T-helper 2 cell treated with Interferon-gamma antibody and Interleukin-4, amounts not matched to agents 100 ng/mL and 5 ng/mL, for 36 hours (primary cell): Measurements from ENCODE around the gene LAMA4. TPM values are rescaled to one million over a fixed set of nuclear protein-coding genes. Genes with fewer than 3 reads are reported as not detected.

ENCODE experiments used
- intact Hi-C: fragments of 100-400 bp; cut with micrococcal nuclease; formaldehyde crosslinking; loops from one replicate; pipeline ENCODE4 v1.15.1; 2023
- total RNA-seq: library from RNA; stranded (reverse); gene quantifications from 2 replicates; pipeline ENCODE4 v1.2.3, GENCODE V29; 2022

The LAMA4 gene
- total RNA-seq, 1 donor from 2014 or later = not detected

GRCh38 chr6:112155886-112156285 is 98.5 kb downstream of the LAMA4 start:
- intact Hi-C loops = no loop called here

GRCh38 chr6:112154711-112155110 is 99.7 kb downstream of the LAMA4 start:
- intact Hi-C loops = no loop called here

GRCh38 chr6:112153926-112154607 is 100.3 kb downstream of the LAMA4 start:
- intact Hi-C loops = no loop called here

- intact Hi-C loops = no loop called here
These were observed 104.0 kb downstream of the LAMA4 start for GRCh38 chr6:112150363-112150762.

- intact Hi-C loops = no loop called here
These were observed 104.6 kb downstream of the LAMA4 start for GRCh38 chr6:112149719-112150263.

- intact Hi-C loops = no loop called here
These were observed 105.1 kb downstream of the LAMA4 start for GRCh38 chr6:112149236-112149635.

GRCh38 chr6:112148103-112148502 is 106.3 kb downstream of the LAMA4 start:
- intact Hi-C loops = no loop called here

GRCh38 chr6:112145080-112145573 is 109.2 kb downstream of the LAMA4 start:
- intact Hi-C loops = no loop called here

GRCh38 chr6:112144145-112144926 is 110.0 kb downstream of the LAMA4 start:
- intact Hi-C loops = no loop called here

GRCh38 chr6:112141707-112142106 is 112.7 kb downstream of the LAMA4 start:
- intact Hi-C loops = no loop called here

GRCh38 chr6:112139052-112139451 is 115.3 kb downstream of the LAMA4 start:
- intact Hi-C loops = no loop called here

GRCh38 chr6:112130878-112131277 is 123.5 kb downstream of the LAMA4 start:
- intact Hi-C loops = no loop called here

- intact Hi-C loops = no loop called here
These were observed 126.2 kb downstream of the LAMA4 start for GRCh38 chr6:112128208-112128607.

GRCh38 chr6:112123982-112124381 is 130.4 kb downstream of the LAMA4 start:
- intact Hi-C loops = no loop called here

GRCh38 chr6:112122756-112123155 is 131.6 kb downstream of the LAMA4 start:
- intact Hi-C loops = no loop called here

- intact Hi-C loops = no loop called here
These were observed 136.3 kb downstream of the LAMA4 start for GRCh38 chr6:112118034-112118433.

- intact Hi-C loops = no loop called here
These were observed 136.8 kb downstream of the LAMA4 start for GRCh38 chr6:112117554-112117953.

GRCh38 chr6:112116221-112116620 is 138.1 kb downstream of the LAMA4 start:
- intact Hi-C loops = no loop called here

GRCh38 chr6:112114577-112115223 is 139.7 kb downstream of the LAMA4 start:
- intact Hi-C loops = no loop called here

GRCh38 chr6:112113918-112114317 is 140.4 kb downstream of the LAMA4 start:
- intact Hi-C loops = no loop called here

GRCh38 chr6:112113431-112113830 is 140.9 kb downstream of the LAMA4 start:
- intact Hi-C loops = no loop called here

GRCh38 chr6:112109262-112109661 is 145.1 kb downstream of the LAMA4 start:
- intact Hi-C loops = no loop called here
